ENCODE results near the gene ATP8B1. TPM values are rescaled to one million over a fixed set of nuclear protein-coding genes. Genes with fewer than 3 reads are reported as not detected.

Gene ATP8B1
- total and polyA plus RNA-seq, 4 donors: 3.9 to 22.0 (median 5.7) TPM

DNA sequence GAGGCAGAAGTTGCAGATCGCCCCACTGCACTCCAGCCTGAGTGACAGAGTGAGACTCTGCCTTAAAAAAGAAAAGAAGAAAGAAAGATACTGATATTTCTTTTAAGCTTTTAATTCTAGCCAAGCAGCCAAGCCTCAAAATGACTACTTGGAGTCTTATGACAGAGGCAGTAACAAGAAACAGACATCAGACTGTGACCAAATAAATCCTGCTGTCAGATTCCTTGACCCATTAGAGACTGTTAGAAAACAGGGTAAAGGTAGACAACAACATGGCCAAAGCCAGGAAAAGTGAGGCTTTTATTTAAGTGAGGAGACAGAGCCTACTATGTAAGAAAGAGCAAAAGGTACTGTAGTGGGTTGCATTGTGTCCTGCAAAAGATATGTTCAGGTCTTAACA is 98.1 kb downstream of the ATP8B1 start:
- H3K27me3 ChIP-seq (ENCODE audit: control insufficient read depth in 4 of 4, insufficient read depth in 4 of 4, low read length in 3 of 4): no peaks in the 10 kb centered on the region
- no peak overlapping the region for H3K4me3 ChIP-seq (ENCODE audit: low read depth in 1 of 3, low read length in 3 of 3)
- H3K36me3 ChIP-seq (ENCODE audit: control insufficient read depth in 4 of 4, insufficient read depth in 3 of 4, low read depth in 1 of 4, low read length in 3 of 4): peaks cover 0 to 5% (median under 1%) of the 10 kb centered on the region in 4 donors
- peaks cover 0 to 1% (median 0%) of the 10 kb centered on the region in 4 donors for H3K4me1 ChIP-seq (ENCODE audit: control insufficient read depth in 4 of 4, insufficient read depth in 4 of 4, low read length in 3 of 4)
- H3K9me3 ChIP-seq (ENCODE audit: control insufficient read depth in 4 of 4, low read length in 3 of 4): no peaks in the 10 kb centered on the region
- 98% methylated on average over 1 of the region's 1 CpG for WGBS
- TF ChIP-seq RAD21 (IDR thresholded peaks at IDR 0.05) (no peak), REST (IDR thresholded peaks at IDR 0.05) (no peak), HNF4G (IDR thresholded peaks at IDR 0.05) (no peak), TAF1 (conservative IDR thresholded peaks at IDR 0.05) (no peak), JUND (IDR thresholded peaks at IDR 0.05) (no peak), RXRA (IDR thresholded peaks at IDR 0.05) (no peak), FOXA2 (IDR thresholded peaks at IDR 0.05) (no peak), GABPA (IDR thresholded peaks at IDR 0.05 in 1 of 2, conservative IDR thresholded peaks at IDR 0.05 in 1 of 2) (no peak), NR2F2 (IDR thresholded peaks at IDR 0.05) (no peak), YY1 (IDR thresholded peaks at IDR 0.05) (no peak), HNF4A (conservative IDR thresholded peaks at IDR 0.05) (no peak), FOXA1 (IDR thresholded peaks at IDR 0.05) (no peak)
- TF ChIP-seq, protein P1, sequence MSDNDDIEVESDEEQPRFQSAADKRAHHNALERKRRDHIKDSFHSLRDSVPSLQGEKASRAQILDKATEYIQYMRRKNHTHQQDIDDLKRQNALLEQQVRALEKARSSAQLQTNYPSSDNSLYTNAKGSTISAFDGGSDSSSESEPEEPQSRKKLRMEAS (IDR thresholded peaks at IDR 0.05): no peak
- TF ChIP-seq, protein P2, sequence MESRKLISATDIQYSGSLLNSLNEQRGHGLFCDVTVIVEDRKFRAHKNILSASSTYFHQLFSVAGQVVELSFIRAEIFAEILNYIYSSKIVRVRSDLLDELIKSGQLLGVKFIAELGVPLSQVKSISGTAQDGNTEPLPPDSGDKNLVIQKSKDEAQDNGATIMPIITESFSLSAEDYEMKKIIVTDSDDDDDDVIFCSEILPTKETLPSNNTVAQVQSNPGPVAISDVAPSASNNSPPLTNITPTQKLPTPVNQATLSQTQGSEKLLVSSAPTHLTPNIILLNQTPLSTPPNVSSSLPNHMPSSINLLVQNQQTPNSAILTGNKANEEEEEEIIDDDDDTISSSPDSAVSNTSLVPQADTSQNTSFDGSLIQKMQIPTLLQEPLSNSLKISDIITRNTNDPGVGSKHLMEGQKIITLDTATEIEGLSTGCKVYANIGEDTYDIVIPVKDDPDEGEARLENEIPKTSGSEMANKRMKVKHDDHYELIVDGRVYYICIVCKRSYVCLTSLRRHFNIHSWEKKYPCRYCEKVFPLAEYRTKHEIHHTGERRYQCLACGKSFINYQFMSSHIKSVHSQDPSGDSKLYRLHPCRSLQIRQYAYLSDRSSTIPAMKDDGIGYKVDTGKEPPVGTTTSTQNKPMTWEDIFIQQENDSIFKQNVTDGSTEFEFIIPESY (IDR thresholded peaks at IDR 0.05): no peak
- TF ChIP-seq, protein P3, sequence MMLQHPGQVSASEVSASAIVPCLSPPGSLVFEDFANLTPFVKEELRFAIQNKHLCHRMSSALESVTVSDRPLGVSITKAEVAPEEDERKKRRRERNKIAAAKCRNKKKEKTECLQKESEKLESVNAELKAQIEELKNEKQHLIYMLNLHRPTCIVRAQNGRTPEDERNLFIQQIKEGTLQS (IDR thresholded peaks at IDR 0.05): no peak
- no peak for DNase-seq (ENCODE audit: low spot score)
- no peak overlapping the region for H3K9ac ChIP-seq (ENCODE audit: low read depth in 1 of 2, low read length in 2 of 2)
- H3K27ac ChIP-seq (ENCODE audit: low read depth in 1 of 2, low read length in 2 of 2): no peak overlapping the region

DNA sequence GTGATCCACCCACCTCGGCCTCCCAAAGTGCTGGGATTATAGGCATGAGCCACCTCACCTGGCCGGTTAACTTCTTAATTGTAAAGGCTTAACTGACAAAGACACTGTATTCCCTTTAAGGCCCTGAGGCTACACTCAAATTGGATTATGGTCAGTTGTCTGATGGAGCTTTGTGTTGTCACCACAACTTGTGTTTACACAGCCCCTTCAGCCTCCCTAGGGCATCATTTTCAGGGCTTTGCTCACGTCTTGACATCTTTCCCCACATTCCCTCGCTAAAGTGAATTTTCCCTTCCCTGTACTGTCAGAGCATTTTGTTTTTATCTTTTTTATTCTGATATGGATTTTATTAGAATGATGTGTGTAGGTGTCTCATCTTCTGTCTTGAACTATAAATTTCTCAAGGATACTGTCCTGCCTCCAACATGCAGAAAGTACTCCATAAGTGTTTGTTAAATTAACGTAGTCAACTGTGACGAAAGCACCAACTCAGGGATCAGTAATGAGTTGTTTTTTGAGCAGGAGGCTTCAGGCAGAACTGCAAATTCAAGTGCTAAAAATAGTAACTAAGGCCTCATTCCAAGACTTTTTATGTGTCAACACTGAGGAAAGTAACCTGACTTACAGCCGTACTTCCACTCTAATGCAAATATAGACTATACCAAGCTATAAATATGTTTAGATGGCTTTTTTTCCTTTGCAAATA is 104.4 kb downstream of the ATP8B1 start:
- TF ChIP-seq NR2F2 (IDR thresholded peaks at IDR 0.05): no peak
- TF ChIP-seq FOXA2 (IDR thresholded peaks at IDR 0.05): no peak
- TF ChIP-seq EGR1 (IDR thresholded peaks at IDR 0.05; ENCODE audit: low read depth in 2 of 2): no peak
- Histone ChIP-seq H3K4me1 (ENCODE audit: control insufficient read depth in 4 of 4, insufficient read depth in 4 of 4, low read length in 3 of 4) (no peaks in the 10 kb centered on the region), H3K9me3 (ENCODE audit: control insufficient read depth in 4 of 4, low read length in 3 of 4) (no peaks in the 10 kb centered on the region), H3K27ac (ENCODE audit: low read depth in 1 of 2, low read length in 2 of 2) (no peak overlapping the region), H3K27me3 (ENCODE audit: control insufficient read depth in 4 of 4, insufficient read depth in 4 of 4, low read length in 3 of 4) (no peaks in the 10 kb centered on the region), H3K4me3 (ENCODE audit: low read depth in 1 of 3, low read length in 3 of 3) (no peak overlapping the region), H3K36me3 (ENCODE audit: control insufficient read depth in 4 of 4, insufficient read depth in 3 of 4, low read depth in 1 of 4, low read length in 3 of 4) (peaks cover 0 to 4% (median 2%) of the 10 kb centered on the region in 4 donors), H3K9ac (ENCODE audit: low read depth in 1 of 2, low read length in 2 of 2) (no peak overlapping the region)
- 79% methylated on average over 7 of the region's 7 CpGs for WGBS
- no peak for DNase-seq (ENCODE audit: low spot score)

All from liver (tissue), 9 donors.